Loucy (cell line): ENCODE results near the gene ACTA2.

Experiments
- H2AFZ ChIP-seq: fragments of 200-600 bp; sonication (generic); 2 replicates; pipeline ENCODE4 v1.6.0; 2016; ENCODE audit warnings: antibody characterized with exemption, mild to moderate bottlenecking, low read length, moderate library complexity
- H3F3A ChIP-seq: fragments of 200-600 bp; 2 replicates; pipeline ENCODE4 v1.6.0; 2016; ENCODE audit warnings: antibody characterized with exemption, low read depth, mild to moderate bottlenecking
- H3K27me3 ChIP-seq: fragments of 200-600 bp; sonication (generic); 2 replicates; pipeline ENCODE4 v1.6.1; 2014; ENCODE audit warnings: low read length, mild to moderate bottlenecking; ENCODE audit not compliant: insufficient read depth, poor library complexity, severe bottlenecking
- H3K36me3 ChIP-seq: fragments of 200-600 bp; sonication (generic); 2 replicates; pipeline ENCODE4 v1.6.1; 2016; ENCODE audit warnings: low read length; ENCODE audit not compliant: insufficient read depth
- H3K4me1 ChIP-seq: fragments of 200-600 bp; sonication (generic); 2 replicates; pipeline ENCODE4 v1.5.1; 2014; ENCODE audit warnings: low read length, mild to moderate bottlenecking; ENCODE audit not compliant: insufficient read depth, poor library complexity, severe bottlenecking
- H3K4me2 ChIP-seq: fragments of 200-600 bp; sonication (generic); 2 replicates; pipeline ENCODE4 v1.6.0; 2014; ENCODE audit warnings: antibody characterized with exemption, low read length, low read depth, mild to moderate bottlenecking; ENCODE audit not compliant: poor library complexity, severe bottlenecking
- H3K4me3 ChIP-seq: fragments of 200-600 bp; sonication (generic); 2 replicates; pipeline ENCODE4 v1.5.1; 2014; ENCODE audit warnings: low read length, mild to moderate bottlenecking, mixed read lengths; ENCODE audit not compliant: poor library complexity, severe bottlenecking
- H3K79me2 ChIP-seq: fragments of 200-600 bp; sonication (generic); 2 replicates; pipeline ENCODE4 v1.6.1; 2014; ENCODE audit warnings: low read length; ENCODE audit not compliant: insufficient read depth
- H3K9ac ChIP-seq: fragments of 200-600 bp; sonication (generic); 2 replicates; pipeline ENCODE4 v1.6.0; 2014; ENCODE audit warnings: mild to moderate bottlenecking, low read depth, low read length, moderate library complexity; ENCODE audit not compliant: poor library complexity, severe bottlenecking
- H3K9me2 ChIP-seq: fragments of 200-600 bp; sonication (generic); replicated peaks from 2 replicates; pipeline ENCODE4 v1.6.1; 2016; ENCODE audit warnings: low read depth, low read length, mixed read lengths
- H3K9me3 ChIP-seq: fragments of 200-600 bp; sonication (generic); 2 replicates; pipeline ENCODE4 v1.6.1; 2014; ENCODE audit warnings: mild to moderate bottlenecking, antibody characterized with exemption, low read length, low read depth; ENCODE audit not compliant: insufficient read depth
- H4K20me1 ChIP-seq: fragments of 200-600 bp; sonication (generic); 2 replicates; pipeline ENCODE4 v1.6.0; 2014; ENCODE audit warnings: antibody characterized with exemption, low read length, mild to moderate bottlenecking; ENCODE audit not compliant: insufficient read depth, poor library complexity, severe bottlenecking
- CTCF ChIP-seq: fragments of 200-600 bp; sonication (generic); conservative IDR thresholded peaks from 2 replicates; pipeline ENCODE4 v1.5.1; 2014; ENCODE audit warnings: mild to moderate bottlenecking, antibody characterized with exemption, low read length
- EZH2phosphoT487 ChIP-seq: fragments of 200-600 bp; IDR thresholded peaks from 2 replicates; pipeline ENCODE4 v1.6.1; 2018; ENCODE audit warnings: antibody characterized with exemption, mild to moderate bottlenecking, moderate library complexity, borderline replicate concordance

The ACTA2 gene

DNA sequence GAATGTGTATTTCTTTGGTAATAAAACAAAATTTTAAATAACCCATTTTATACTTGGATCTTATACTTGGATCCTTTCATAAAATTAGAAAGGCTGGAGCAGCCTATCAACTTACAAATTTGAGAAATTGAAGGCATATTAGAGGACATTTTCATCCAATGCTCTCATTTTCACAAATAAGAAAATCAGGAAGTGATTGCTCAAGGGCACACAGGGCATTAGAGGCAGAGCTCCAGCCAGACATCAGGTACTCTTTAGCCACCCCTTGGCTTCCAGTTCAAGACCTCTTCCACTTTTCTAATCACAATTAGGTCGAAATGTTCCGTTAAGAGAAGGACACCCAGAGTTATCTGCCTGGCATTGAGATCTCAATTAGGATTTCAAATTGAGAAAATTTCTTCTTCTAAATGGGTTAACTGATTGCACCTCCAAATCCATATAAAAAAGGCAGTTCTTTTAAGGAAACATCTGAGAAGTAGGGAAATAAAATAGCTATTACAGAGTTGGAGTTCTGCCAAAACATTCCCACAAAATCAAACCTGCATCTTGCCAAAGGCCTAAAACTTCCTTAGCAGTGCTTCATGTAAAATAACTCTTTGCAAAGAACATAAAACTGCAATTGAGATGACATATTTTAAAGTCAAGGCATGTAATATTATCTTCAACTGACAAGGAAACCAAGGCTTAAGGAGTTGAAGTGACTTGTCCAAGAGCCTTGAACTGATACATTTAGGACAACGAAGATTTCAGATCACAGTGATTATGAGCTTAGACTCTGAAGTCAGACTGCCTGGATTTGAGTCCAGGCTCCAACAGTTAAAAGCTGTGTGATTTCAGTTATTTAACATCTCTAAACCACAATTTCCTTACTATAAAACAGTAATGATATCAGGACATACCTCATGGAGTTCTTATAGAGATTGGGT is 2.4 kb downstream of the ACTA2 start:
- peak overlapping the region; percentile 57 for H3K4me2 ChIP-seq
- no peak overlapping the region for H2AFZ ChIP-seq
- H3K36me3 ChIP-seq, result no peaks in the 10 kb centered on the region
- no peaks in the 10 kb centered on the region for H4K20me1 ChIP-seq
- no peaks in the 10 kb centered on the region for H3K9me2 ChIP-seq
- TF ChIP-seq CTCF (no peak), EZH2phosphoT487 (no peak)
- peak overlapping the region; percentile 2 for H3K9ac ChIP-seq
- peaks cover 18% of the 10 kb centered on the region for H3K4me1 ChIP-seq
- H3K79me2 ChIP-seq, result no peaks in the 10 kb centered on the region
- H3F3A ChIP-seq, result no peaks in the 10 kb centered on the region
- no peaks in the 10 kb centered on the region for H3K9me3 ChIP-seq
- no peak overlapping the region for H3K4me3 ChIP-seq
- no peaks in the 10 kb centered on the region for H3K27me3 ChIP-seq

DNA sequence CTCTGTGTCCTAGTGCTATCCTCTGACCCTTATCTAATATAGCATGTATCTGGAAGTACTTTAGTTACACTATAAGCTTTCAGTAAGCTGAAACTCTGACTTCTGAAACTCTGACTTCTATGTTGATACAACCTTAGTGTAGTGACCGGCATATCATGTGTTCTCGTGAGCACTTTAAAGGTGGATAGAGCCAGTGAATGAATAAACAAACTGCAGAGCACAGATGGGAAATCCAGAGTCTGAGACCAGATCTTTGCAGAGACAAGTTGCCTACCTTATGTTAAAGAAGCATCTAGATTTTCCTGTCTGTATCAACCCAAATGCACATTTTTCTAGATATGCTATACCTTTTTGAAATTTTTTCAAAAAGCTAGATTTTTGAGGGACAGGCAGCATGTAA is 3.5 kb downstream of the ACTA2 start:
- Histone ChIP-seq H3K9me2 (no peaks in the 10 kb centered on the region), H3K4me2 (no peak overlapping the region), H3K27me3 (no peaks in the 10 kb centered on the region), H3K36me3 (no peaks in the 10 kb centered on the region), H3K4me1 (peaks cover 18% of the 10 kb centered on the region), H2AFZ (no peak overlapping the region), H3K9me3 (no peaks in the 10 kb centered on the region), H3F3A (no peaks in the 10 kb centered on the region), H3K79me2 (no peaks in the 10 kb centered on the region), H3K4me3 (no peak overlapping the region), H4K20me1 (no peaks in the 10 kb centered on the region), H3K9ac (no peak overlapping the region)
- TF ChIP-seq EZH2phosphoT487 (no peak), CTCF (no peak)

- TF ChIP-seq EZH2phosphoT487 (no peak), CTCF (no peak)
- H3K9me3 ChIP-seq, result no peaks in the 10 kb centered on the region
- H3K4me3 ChIP-seq, result no peak overlapping the region
- H2AFZ ChIP-seq, result no peak overlapping the region
- no peak overlapping the region for H3K4me2 ChIP-seq
- H3K9me2 ChIP-seq, result no peaks in the 10 kb centered on the region
- H3K27me3 ChIP-seq, result no peaks in the 10 kb centered on the region
- no peak overlapping the region for H3K9ac ChIP-seq
- H4K20me1 ChIP-seq, result no peaks in the 10 kb centered on the region
- no peaks in the 10 kb centered on the region for H3K79me2 ChIP-seq
- peaks cover 18% of the 10 kb centered on the region for H3K4me1 ChIP-seq
- H3F3A ChIP-seq, result no peaks in the 10 kb centered on the region
- H3K36me3 ChIP-seq, result no peaks in the 10 kb centered on the region
These were observed 5.5 kb downstream of the ACTA2 start for GRCh38 chr10:88946965-88947590.
